ENCODE data around the gene THOC6. TPM values are rescaled to one million over a fixed set of nuclear protein-coding genes. Genes with fewer than 3 reads are reported as not detected.

THOC6 gene
- total RNA-seq, 1 experiment from 2014 or later, result 76.5 TPM

- Mint-ChIP-seq H3K27me3 (ENCODE audit: low read depth) (peaks cover 6% of the 10 kb centered on the region; the same call in 1 of the 2 replicates), H3K4me3 (no peak overlapping the region), H3K36me3 (no peaks in the 10 kb centered on the region), H3K4me1 (peaks cover 21% of the 10 kb centered on the region), H3K27ac (no peak overlapping the region), H3K9me3 (no peaks in the 10 kb centered on the region)
- ATAC-seq, result peak; percentile 10; the same call in 1 of the 2 replicates
- no peak for DNase-seq (ENCODE audit: low spot score)
- POLR2A ChIA-PET, result interaction anchor here (1.1 kb wide), 1 partner anchor 17 kb away, joined by 4 read pairs; no protein-coding TSS in a partner anchor
- CTCF ChIA-PET, result interaction anchor here (1.0 to 1.8 kb wide), 4 partner anchors 13 to 70 kb away, joined by 4 to 6 read pairs (median 4); no protein-coding TSS in a partner anchor
- no peak for TF ChIP-seq KAT7 (CRISPR knock-in tag; IDR thresholded peaks at IDR 0.05; ENCODE audit: borderline replicate concordance)
- TF ChIP-seq, protein P1, sequence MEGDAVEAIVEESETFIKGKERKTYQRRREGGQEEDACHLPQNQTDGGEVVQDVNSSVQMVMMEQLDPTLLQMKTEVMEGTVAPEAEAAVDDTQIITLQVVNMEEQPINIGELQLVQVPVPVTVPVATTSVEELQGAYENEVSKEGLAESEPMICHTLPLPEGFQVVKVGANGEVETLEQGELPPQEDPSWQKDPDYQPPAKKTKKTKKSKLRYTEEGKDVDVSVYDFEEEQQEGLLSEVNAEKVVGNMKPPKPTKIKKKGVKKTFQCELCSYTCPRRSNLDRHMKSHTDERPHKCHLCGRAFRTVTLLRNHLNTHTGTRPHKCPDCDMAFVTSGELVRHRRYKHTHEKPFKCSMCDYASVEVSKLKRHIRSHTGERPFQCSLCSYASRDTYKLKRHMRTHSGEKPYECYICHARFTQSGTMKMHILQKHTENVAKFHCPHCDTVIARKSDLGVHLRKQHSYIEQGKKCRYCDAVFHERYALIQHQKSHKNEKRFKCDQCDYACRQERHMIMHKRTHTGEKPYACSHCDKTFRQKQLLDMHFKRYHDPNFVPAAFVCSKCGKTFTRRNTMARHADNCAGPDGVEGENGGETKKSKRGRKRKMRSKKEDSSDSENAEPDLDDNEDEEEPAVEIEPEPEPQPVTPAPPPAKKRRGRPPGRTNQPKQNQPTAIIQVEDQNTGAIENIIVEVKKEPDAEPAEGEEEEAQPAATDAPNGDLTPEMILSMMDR (IDR thresholded peaks at IDR 0.05), result no peak
- no peak for TF ChIP-seq ZNF219 (CRISPR knock-in tag; IDR thresholded peaks at IDR 0.05; ENCODE audit: borderline replicate concordance)
- no peak for TF ChIP-seq ZNF396 (CRISPR knock-in tag; IDR thresholded peaks at IDR 0.05; ENCODE audit: borderline replicate concordance)
- no peak for TF ChIP-seq ERG (CRISPR knock-in tag; IDR thresholded peaks at IDR 0.05)
These were observed 35.2 kb upstream of the THOC6 start for GRCh38 chr16:2988590-2989099.

- H3K4me1 Mint-ChIP-seq, result peaks cover 21% of the 10 kb centered on the region
- DNase-seq (ENCODE audit: low spot score) (no peak), ATAC-seq (peak; percentile 32)
- ChIA-PET CTCF (interaction anchor here (0.7 to 3.1 kb wide), 7 partner anchors 10 to 41 kb away, joined by 3 to 13 read pairs (median 9); partner anchors contain the start of gene KREMEN2), POLR2A (interaction anchor here (0.9 to 1.4 kb wide), 3 partner anchors 10 to 23 kb away, joined by 3 to 5 read pairs (median 3); no protein-coding TSS in a partner anchor)
- H3K36me3 Mint-ChIP-seq, result no peaks in the 10 kb centered on the region
- no peaks in the 10 kb centered on the region for H3K9me3 Mint-ChIP-seq
- TF ChIP-seq ELF4 (CRISPR knock-in tag; IDR thresholded peaks at IDR 0.05; ENCODE audit: low read depth) (no peak), USF2 (CRISPR knock-in tag; IDR thresholded peaks at IDR 0.05) (peak; percentile 15; the same call in 1 of the 2 replicates)
- no peak overlapping the region for H3K4me3 Mint-ChIP-seq
- H3K27ac Mint-ChIP-seq, result no peak overlapping the region
- no peaks in the 10 kb centered on the region for H3K27me3 Mint-ChIP-seq (ENCODE audit: low read depth)
These were observed 32.9 kb upstream of the THOC6 start for GRCh38 chr16:2990891-2991290.

GRCh38 chr16:2991566-2992261 is 32.1 kb upstream of the THOC6 start:
- DNase-seq (ENCODE audit: low spot score), result no peak
- CTCF ChIA-PET, result interaction anchor here (0.6 to 3.1 kb wide), 8 partner anchors 9 to 40 kb away, joined by 3 to 13 read pairs (median 9); partner anchors contain the start of gene KREMEN2
- H3K4me1 Mint-ChIP-seq, result peaks cover 21% of the 10 kb centered on the region
- POLR2A ChIA-PET, result interaction anchor here (0.6 to 1.4 kb wide), 4 partner anchors 10 to 40 kb away, joined by 3 to 5 read pairs (median 3); no protein-coding TSS in a partner anchor
- H3K4me3 Mint-ChIP-seq, result no peak overlapping the region
- ATAC-seq, result no peak
- peak overlapping the region; percentile 76 for H3K27ac Mint-ChIP-seq
- H3K36me3 Mint-ChIP-seq, result no peaks in the 10 kb centered on the region
- no peaks in the 10 kb centered on the region for H3K9me3 Mint-ChIP-seq
- no peaks in the 10 kb centered on the region for H3K27me3 Mint-ChIP-seq (ENCODE audit: low read depth)
- TF ChIP-seq STAT6 (CRISPR knock-in tag; conservative IDR thresholded peaks at IDR 0.05; ENCODE audit: low read depth) (no peak), FOXK1 (CRISPR knock-in tag; IDR thresholded peaks at IDR 0.05) (no peak), USF2 (CRISPR knock-in tag; IDR thresholded peaks at IDR 0.05) (no peak), TEAD1 (CRISPR knock-in tag; IDR thresholded peaks at IDR 0.05) (no peak), TP53 (CRISPR knock-in tag; IDR thresholded peaks at IDR 0.05) (no peak), PREB (CRISPR knock-in tag; IDR thresholded peaks at IDR 0.05; ENCODE audit: borderline replicate concordance) (no peak), NFYB (CRISPR knock-in tag; conservative IDR thresholded peaks at IDR 0.05; ENCODE audit: low read depth) (no peak), RELA (CRISPR knock-in tag; IDR thresholded peaks at IDR 0.05; ENCODE audit: borderline replicate concordance) (no peak), SMAD3 (CRISPR knock-in tag; IDR thresholded peaks at IDR 0.05; ENCODE audit: borderline replicate concordance) (no peak)
- TF ChIP-seq, protein P2, sequence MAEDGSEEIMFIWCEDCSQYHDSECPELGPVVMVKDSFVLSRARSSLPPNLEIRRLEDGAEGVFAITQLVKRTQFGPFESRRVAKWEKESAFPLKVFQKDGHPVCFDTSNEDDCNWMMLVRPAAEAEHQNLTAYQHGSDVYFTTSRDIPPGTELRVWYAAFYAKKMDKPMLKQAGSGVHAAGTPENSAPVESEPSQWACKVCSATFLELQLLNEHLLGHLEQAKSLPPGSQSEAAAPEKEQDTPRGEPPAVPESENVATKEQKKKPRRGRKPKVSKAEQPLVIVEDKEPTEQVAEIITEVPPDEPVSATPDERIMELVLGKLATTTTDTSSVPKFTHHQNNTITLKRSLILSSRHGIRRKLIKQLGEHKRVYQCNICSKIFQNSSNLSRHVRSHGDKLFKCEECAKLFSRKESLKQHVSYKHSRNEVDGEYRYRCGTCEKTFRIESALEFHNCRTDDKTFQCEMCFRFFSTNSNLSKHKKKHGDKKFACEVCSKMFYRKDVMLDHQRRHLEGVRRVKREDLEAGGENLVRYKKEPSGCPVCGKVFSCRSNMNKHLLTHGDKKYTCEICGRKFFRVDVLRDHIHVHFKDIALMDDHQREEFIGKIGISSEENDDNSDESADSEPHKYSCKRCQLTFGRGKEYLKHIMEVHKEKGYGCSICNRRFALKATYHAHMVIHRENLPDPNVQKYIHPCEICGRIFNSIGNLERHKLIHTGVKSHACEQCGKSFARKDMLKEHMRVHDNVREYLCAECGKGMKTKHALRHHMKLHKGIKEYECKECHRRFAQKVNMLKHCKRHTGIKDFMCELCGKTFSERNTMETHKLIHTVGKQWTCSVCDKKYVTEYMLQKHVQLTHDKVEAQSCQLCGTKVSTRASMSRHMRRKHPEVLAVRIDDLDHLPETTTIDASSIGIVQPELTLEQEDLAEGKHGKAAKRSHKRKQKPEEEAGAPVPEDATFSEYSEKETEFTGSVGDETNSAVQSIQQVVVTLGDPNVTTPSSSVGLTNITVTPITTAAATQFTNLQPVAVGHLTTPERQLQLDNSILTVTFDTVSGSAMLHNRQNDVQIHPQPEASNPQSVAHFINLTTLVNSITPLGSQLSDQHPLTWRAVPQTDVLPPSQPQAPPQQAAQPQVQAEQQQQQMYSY (CRISPR knock-in tag; IDR thresholded peaks at IDR 0.05), result no peak

Measured in WTC11 (cell line).